ENCODE results near the gene ANKRD66. TPM values are rescaled to one million over a fixed set of nuclear protein-coding genes. Genes with fewer than 3 reads are reported as not detected.

ANKRD66 gene
- total RNA-seq, 1 experiment from 2014 or later, result not detected

GRCh38 chr6:46758960-46759753 lies 12.4 kb downstream of the ANKRD66 start (continued):
- TF ChIP-seq ZBTB33 (IDR thresholded peaks at IDR 0.05; ENCODE audit: extremely low read depth, insufficient replicate concordance, low read length), result no peak
- no peak for TF ChIP-seq ZFX (IDR thresholded peaks at IDR 0.05)
- no peak for TF ChIP-seq ZNF274 (IDR thresholded peaks at IDR 0.05; ENCODE audit: low read depth, low read length)

- CTCF ChIA-PET, result no interaction called here
Measured at GRCh38 chr6:46760925-46761324, 14.2 kb downstream of the ANKRD66 start.

More at GRCh38 chr6:46760925-46761324, 14.2 kb downstream of the ANKRD66 start:
- no peaks in the 10 kb centered on the region for H3K9me3 ChIP-seq (ENCODE audit: control insufficient read depth in 1 of 2, insufficient read depth in 1 of 2, low read depth in 1 of 2, low read length in 2 of 2)
- ChIA-PET POLR2A (no interaction called here), RAD21 (ENCODE audit: low non-redundant PET in 1 of 2, low total read pairs in 2 of 2, uncharacterized antibody in 2 of 2, unreplicated experiment in 2 of 2) (no interaction called here)
- intact Hi-C loops (cut with micrococcal nuclease), result no loop called here
- no peak overlapping the region for H3K9ac ChIP-seq (ENCODE audit: low read length)
- BruUV-seq (replicated peaks), result no TSS peak
- H3K79me2 ChIP-seq (ENCODE audit: insufficient read depth, low read length), result no peaks in the 10 kb centered on the region
- no peaks in the 10 kb centered on the region for H4K20me1 ChIP-seq (ENCODE audit: insufficient read depth)
- no peak overlapping the region for H3K27ac ChIP-seq (ENCODE audit: low read depth, low read length)
- H3K4me2 ChIP-seq (ENCODE audit: low read length), result no peak overlapping the region
- no peaks in the 10 kb centered on the region for H3K9me2 ChIP-seq (ENCODE audit: insufficient read depth)
- TF ChIP-seq EGR1 (IDR thresholded peaks at IDR 0.05; ENCODE audit: low read depth) (no peak), ATF3 (IDR thresholded peaks at IDR 0.05) (no peak)
- DNase-seq (ENCODE audit: low read depth, low spot score) (no peak), ATAC-seq (no peak)
- no peak overlapping the region for H3K4me3 ChIP-seq (replicated peaks in 1 of 2; ENCODE audit: low read depth in 1 of 2, low read length in 2 of 2)
- H3K36me3 ChIP-seq (ENCODE audit: control insufficient read depth in 1 of 2, insufficient read depth in 2 of 2, low read length in 2 of 2), result no peaks in the 10 kb centered on the region
- no peak overlapping the region for H2AFZ ChIP-seq (ENCODE audit: low read depth, low read length, poor library complexity, severe bottlenecking)
- H3K27me3 ChIP-seq (ENCODE audit: insufficient read depth, low read length), result no peaks in the 10 kb centered on the region
- peaks cover 4 to 9% of the 10 kb centered on the region in 2 experiments; a peak in 3 of 4 replicates for H3K4me1 ChIP-seq (ENCODE audit: control insufficient read depth in 1 of 2, insufficient read depth in 2 of 2, low read length in 2 of 2)
